ENCODE results near the gene CYTH4. TPM values are rescaled to one million over a fixed set of nuclear protein-coding genes. Genes with fewer than 3 reads are reported as not detected.
A peak's percentile ranks its signal among the peaks of the same experiment; 100 is the strongest.

CYTH4 gene
- total RNA-seq, 2 experiments from 2014 or later = 20.6 to 28.1 TPM

- TF ChIP-seq, protein P1, sequence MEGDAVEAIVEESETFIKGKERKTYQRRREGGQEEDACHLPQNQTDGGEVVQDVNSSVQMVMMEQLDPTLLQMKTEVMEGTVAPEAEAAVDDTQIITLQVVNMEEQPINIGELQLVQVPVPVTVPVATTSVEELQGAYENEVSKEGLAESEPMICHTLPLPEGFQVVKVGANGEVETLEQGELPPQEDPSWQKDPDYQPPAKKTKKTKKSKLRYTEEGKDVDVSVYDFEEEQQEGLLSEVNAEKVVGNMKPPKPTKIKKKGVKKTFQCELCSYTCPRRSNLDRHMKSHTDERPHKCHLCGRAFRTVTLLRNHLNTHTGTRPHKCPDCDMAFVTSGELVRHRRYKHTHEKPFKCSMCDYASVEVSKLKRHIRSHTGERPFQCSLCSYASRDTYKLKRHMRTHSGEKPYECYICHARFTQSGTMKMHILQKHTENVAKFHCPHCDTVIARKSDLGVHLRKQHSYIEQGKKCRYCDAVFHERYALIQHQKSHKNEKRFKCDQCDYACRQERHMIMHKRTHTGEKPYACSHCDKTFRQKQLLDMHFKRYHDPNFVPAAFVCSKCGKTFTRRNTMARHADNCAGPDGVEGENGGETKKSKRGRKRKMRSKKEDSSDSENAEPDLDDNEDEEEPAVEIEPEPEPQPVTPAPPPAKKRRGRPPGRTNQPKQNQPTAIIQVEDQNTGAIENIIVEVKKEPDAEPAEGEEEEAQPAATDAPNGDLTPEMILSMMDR (conservative IDR thresholded peaks at IDR 0.05; ENCODE audit: low read length) = no peak
- TF ChIP-seq EZH2phosphoT487 (IDR thresholded peaks at IDR 0.05; ENCODE audit: borderline replicate concordance, low read depth, low read length) = no peak
- H3K27ac ChIP-seq (ENCODE audit: low read depth, low read length, poor library complexity, severe bottlenecking) = no peak overlapping the region
- no peaks in the 10 kb centered on the region for H4K20me1 ChIP-seq (ENCODE audit: insufficient read depth, low read length)
- BruUV-seq (replicated peaks) = no TSS peak
- H3K79me2 ChIP-seq (ENCODE audit: insufficient read depth, low read depth, low read length) = no peaks in the 10 kb centered on the region
- H3K4me2 ChIP-seq (ENCODE audit: low read length) = no peak overlapping the region
- H3K4me1 ChIP-seq (ENCODE audit: insufficient read depth, low read length, poor library complexity, severe bottlenecking) = peaks cover 31% of the 10 kb centered on the region
- H3K36me3 ChIP-seq (ENCODE audit: insufficient read depth, low read length) = peaks cover 6% of the 10 kb centered on the region; the same call in 1 of the 2 replicates
- no peak overlapping the region for H2AFZ ChIP-seq (ENCODE audit: low read length)
- DNase-seq (ENCODE audit: low spot score) = no peak
- intact Hi-C loops (cut with micrococcal nuclease; ENCODE audit: unreplicated experiment) = no loop called here
- no peak overlapping the region for H3K4me3 ChIP-seq (ENCODE audit: low read depth, low read length, poor library complexity, severe bottlenecking)
- CTCF ChIA-PET (ENCODE audit: unreplicated experiment) = no interaction called here
- no peaks in the 10 kb centered on the region for H3K9me3 ChIP-seq (ENCODE audit: low read length)
- H3K9me2 ChIP-seq (ENCODE audit: insufficient read depth, low read length) = no peaks in the 10 kb centered on the region
- POLR2A ChIA-PET = no interaction called here
These were observed 21.5 kb downstream of the CYTH4 start for GRCh38 chr22:37303821-37304274.

DNA sequence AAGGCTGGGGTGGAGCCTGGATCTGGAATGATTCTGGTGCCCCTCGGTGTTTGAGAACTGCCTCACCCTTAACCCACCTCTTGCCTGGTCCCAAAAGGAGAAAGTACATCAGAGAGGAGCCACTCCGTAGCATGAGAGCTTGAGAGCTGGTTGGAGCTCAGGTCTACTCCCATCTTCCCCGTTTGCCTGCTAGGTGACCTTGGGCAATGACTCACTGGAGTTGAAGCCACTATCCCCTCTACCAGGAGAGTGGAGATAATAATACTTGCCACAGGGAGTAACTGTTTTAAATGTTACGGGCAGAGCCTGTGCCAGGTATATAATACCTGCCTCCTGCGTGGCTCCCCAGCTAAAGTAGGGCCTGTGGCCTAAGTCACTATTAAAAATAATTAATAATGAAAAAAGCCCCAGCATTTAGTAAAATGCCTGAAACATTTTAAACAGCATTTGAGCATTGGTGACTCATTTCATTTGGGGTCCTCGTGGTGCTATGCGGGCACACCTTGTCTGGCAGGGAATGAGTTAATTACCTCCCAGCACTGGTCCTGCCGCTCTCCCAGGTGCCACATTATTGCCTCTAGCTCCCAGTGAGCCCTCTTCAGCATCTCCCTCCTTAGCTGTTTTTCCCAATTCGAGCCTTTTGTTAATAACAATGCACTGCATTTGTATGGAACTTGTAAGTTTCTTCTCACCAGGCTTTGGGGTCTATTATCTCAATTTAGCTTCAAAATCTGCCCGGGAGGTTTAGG is 22.5 kb downstream of the CYTH4 start:
- intact Hi-C loops (cut with micrococcal nuclease; ENCODE audit: unreplicated experiment) = no loop called here
- Histone ChIP-seq H3K79me2 (ENCODE audit: insufficient read depth, low read depth, low read length) (no peaks in the 10 kb centered on the region), H3K36me3 (ENCODE audit: insufficient read depth, low read length) (peaks cover 6% of the 10 kb centered on the region; the same call in 1 of the 2 replicates), H3K4me3 (ENCODE audit: low read depth, low read length, poor library complexity, severe bottlenecking) (no peak overlapping the region), H3K27ac (ENCODE audit: low read depth, low read length, poor library complexity, severe bottlenecking) (no peak overlapping the region), H3K9me2 (ENCODE audit: insufficient read depth, low read length) (no peaks in the 10 kb centered on the region), H4K20me1 (ENCODE audit: insufficient read depth, low read length) (no peaks in the 10 kb centered on the region), H2AFZ (ENCODE audit: low read length) (no peak overlapping the region), H3K4me1 (ENCODE audit: insufficient read depth, low read length, poor library complexity, severe bottlenecking) (peaks cover 40% of the 10 kb centered on the region), H3K9me3 (ENCODE audit: low read length) (no peaks in the 10 kb centered on the region), H3K4me2 (ENCODE audit: low read length) (no peak overlapping the region)
- no TSS peak for BruUV-seq (replicated peaks)
- CTCF ChIA-PET (ENCODE audit: unreplicated experiment) = no interaction called here
- no peak for TF ChIP-seq EZH2phosphoT487 (IDR thresholded peaks at IDR 0.05; ENCODE audit: borderline replicate concordance, low read depth, low read length)
- TF ChIP-seq, protein P1 (conservative IDR thresholded peaks at IDR 0.05; ENCODE audit: low read length) = no peak
- POLR2A ChIA-PET = interaction anchor here (0.6 to 1.0 kb wide), 2 partner anchors 1210 to 1907 kb away, joined by 3 to 4 read pairs; no protein-coding TSS in a partner anchor
- no peak for DNase-seq (ENCODE audit: low spot score)

DNA sequence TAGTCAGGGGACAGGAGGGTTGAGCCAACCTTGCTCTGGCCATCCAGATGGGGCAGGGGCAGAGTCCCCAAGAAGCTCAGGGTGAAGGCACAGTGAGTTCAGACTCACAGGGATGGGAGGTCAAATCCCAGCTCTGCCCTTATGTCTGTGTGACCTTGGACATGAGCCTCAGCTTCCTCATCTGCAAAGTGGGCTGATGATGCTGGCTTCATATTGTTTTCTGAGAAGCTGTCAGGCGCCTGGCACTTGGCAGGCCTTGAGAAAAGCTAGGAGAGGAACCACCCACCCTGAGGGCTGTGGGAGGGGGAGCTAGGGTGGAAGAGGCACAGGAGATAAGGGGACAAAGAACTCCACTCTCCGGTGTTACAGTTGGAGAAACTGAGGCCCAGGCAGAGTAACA is 23.6 kb downstream of the CYTH4 start:
- Histone ChIP-seq H3K36me3 (ENCODE audit: insufficient read depth, low read length) (peaks cover 8% of the 10 kb centered on the region; the same call in 1 of the 2 replicates), H3K4me1 (ENCODE audit: insufficient read depth, low read length, poor library complexity, severe bottlenecking) (peaks cover 49% of the 10 kb centered on the region)

More for the DNA sequence above, 23.6 kb downstream of the CYTH4 start:
- TF ChIP-seq, protein P1 (conservative IDR thresholded peaks at IDR 0.05; ENCODE audit: low read length) = no peak
- TF ChIP-seq EZH2phosphoT487 (IDR thresholded peaks at IDR 0.05; ENCODE audit: borderline replicate concordance, low read depth, low read length) = no peak
- H4K20me1 ChIP-seq (ENCODE audit: insufficient read depth, low read length) = no peaks in the 10 kb centered on the region
- no peak overlapping the region for H2AFZ ChIP-seq (ENCODE audit: low read length)
- no peaks in the 10 kb centered on the region for H3K79me2 ChIP-seq (ENCODE audit: insufficient read depth, low read depth, low read length)
- DNase-seq (ENCODE audit: low spot score) = no peak
- ChIA-PET CTCF (ENCODE audit: unreplicated experiment) (interaction anchor here (0.5 kb wide), 1 partner anchor 21 kb away, joined by 4 read pairs; no protein-coding TSS in a partner anchor), POLR2A (interaction anchor here (1.0 kb wide), 1 partner anchor 21 kb away, joined by 5 read pairs; no protein-coding TSS in a partner anchor)
- H3K4me3 ChIP-seq (ENCODE audit: low read depth, low read length, poor library complexity, severe bottlenecking) = no peak overlapping the region
- peak overlapping the region; percentile 91 for H3K27ac ChIP-seq (ENCODE audit: low read depth, low read length, poor library complexity, severe bottlenecking)
- H3K9me3 ChIP-seq (ENCODE audit: low read length) = no peaks in the 10 kb centered on the region
- no peaks in the 10 kb centered on the region for H3K9me2 ChIP-seq (ENCODE audit: insufficient read depth, low read length)
- H3K4me2 ChIP-seq (ENCODE audit: low read length) = no peak overlapping the region
- intact Hi-C loops (cut with micrococcal nuclease; ENCODE audit: unreplicated experiment) = no loop called here
- BruUV-seq (replicated peaks) = no TSS peak

All from OCI-LY7 (cell line).